ENCODE results near the gene EFNA3.
A peak's percentile ranks its signal among the peaks of the same experiment; 100 is the strongest.

EFNA3 gene

DNA sequence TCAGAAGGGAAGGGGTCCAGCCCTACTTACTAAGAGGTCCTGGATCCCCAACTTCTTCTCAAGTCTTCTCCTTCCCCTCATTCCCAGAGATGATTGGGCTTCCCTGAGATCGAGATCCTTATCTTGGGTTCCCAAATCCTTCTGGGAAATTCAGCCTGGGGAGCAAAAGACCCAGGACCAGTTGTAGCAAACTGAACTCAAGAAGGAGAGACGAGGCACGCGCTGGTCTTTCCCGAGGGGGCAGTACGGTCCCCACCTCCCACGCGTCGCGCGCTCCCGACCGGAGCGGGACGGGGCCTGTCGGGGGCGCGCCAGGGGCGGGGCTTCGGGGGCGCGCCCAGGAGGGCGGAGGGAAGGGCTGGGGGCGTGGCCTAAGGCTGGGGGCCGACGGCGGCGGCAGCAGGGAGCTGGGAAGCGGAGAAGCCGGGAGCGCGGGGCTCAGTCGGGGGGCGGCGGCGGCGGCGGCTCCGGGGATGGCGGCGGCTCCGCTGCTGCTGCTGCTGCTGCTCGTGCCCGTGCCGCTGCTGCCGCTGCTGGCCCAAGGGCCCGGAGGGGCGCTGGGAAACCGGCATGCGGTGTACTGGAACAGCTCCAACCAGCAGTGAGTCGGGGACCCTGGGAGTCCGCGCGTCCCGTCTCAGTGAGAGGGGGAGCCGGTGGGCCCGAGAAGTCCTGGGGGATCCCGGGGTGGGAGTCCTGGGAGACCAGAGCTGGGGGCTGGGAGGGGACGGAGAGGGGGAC is at the start of gene EFNA3:
Gene EFNA3 (plus strand): TSS at position 369 of the 741 bp plus-strand sequence. CDS start 105 bp downstream, at position 474.
- H3K9ac ChIP-seq (ENCODE audit: low read length), result peak within 1 kb of the TSS; percentile 30
- no peaks in the 10 kb centered on the region for H3K9me3 ChIP-seq (ENCODE audit: control insufficient read depth, low read length)
- peaks cover 61% of the 10 kb centered on the region for H3K4me1 ChIP-seq (ENCODE audit: control insufficient read depth, insufficient read depth, low read length)
- no peak within 1 kb of the TSS for H3K4me3 ChIP-seq (ENCODE audit: low read length)
- H3K36me3 ChIP-seq (ENCODE audit: control insufficient read depth, insufficient read depth, low read length), result no peaks in the 10 kb centered on the region
- H3K27me3 ChIP-seq (ENCODE audit: control insufficient read depth, insufficient read depth, low read length), result peaks cover 47% of the 10 kb centered on the region

GRCh38 chr1:155029513-155030242 is 49.0 kb upstream of the EFNA3 start:
- Histone ChIP-seq H3K4me3 (ENCODE audit: low read length) (no peak overlapping the region), H3K9me3 (ENCODE audit: control insufficient read depth, low read length) (no peaks in the 10 kb centered on the region), H3K4me1 (ENCODE audit: control insufficient read depth, insufficient read depth, low read length) (no peaks in the 10 kb centered on the region), H3K27me3 (ENCODE audit: control insufficient read depth, insufficient read depth, low read length) (peaks cover 6% of the 10 kb centered on the region), H3K36me3 (ENCODE audit: control insufficient read depth, insufficient read depth, low read length) (no peaks in the 10 kb centered on the region), H3K9ac (ENCODE audit: low read length) (no peak overlapping the region)

DNA sequence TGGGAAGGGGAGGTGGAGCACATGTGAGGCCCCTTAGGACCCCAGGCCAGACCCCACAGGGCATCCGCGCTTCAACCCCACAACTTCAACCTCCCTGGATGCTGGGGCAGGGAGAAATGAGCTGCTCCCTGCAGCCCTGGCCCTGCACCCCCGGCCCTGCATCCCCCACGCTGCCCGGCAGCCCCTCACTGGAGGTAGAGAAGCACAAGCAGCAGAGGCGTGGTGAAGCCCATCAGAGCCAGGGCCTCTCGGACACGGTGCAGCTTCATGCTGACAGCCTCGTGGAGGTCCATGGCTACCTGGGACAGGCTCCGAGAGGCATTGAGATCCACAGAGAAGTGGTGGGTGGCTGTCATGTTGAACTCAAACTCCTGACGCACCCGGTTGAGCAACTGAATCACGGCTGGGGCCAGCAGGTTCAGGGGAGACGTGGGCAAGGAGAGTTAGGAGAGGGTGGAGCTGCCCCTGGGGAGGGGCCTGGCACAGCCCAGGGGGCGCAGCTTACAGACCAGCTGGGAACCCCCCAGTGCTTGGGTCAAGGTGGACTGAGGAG is 48.3 kb upstream of the EFNA3 start:
- Histone ChIP-seq H3K9ac (ENCODE audit: low read length) (no peak overlapping the region), H3K4me1 (ENCODE audit: control insufficient read depth, insufficient read depth, low read length) (no peaks in the 10 kb centered on the region), H3K27me3 (ENCODE audit: control insufficient read depth, insufficient read depth, low read length) (peaks cover 6% of the 10 kb centered on the region), H3K4me3 (ENCODE audit: low read length) (no peak overlapping the region), H3K9me3 (ENCODE audit: control insufficient read depth, low read length) (no peaks in the 10 kb centered on the region), H3K36me3 (ENCODE audit: control insufficient read depth, insufficient read depth, low read length) (no peaks in the 10 kb centered on the region)

GRCh38 chr1:155030899-155031298 is 47.7 kb upstream of the EFNA3 start:
- Histone ChIP-seq H3K27me3 (ENCODE audit: control insufficient read depth, insufficient read depth, low read length) (peaks cover 6% of the 10 kb centered on the region), H3K9me3 (ENCODE audit: control insufficient read depth, low read length) (no peaks in the 10 kb centered on the region), H3K9ac (ENCODE audit: low read length) (no peak overlapping the region), H3K36me3 (ENCODE audit: control insufficient read depth, insufficient read depth, low read length) (no peaks in the 10 kb centered on the region), H3K4me3 (ENCODE audit: low read length) (no peak overlapping the region), H3K4me1 (ENCODE audit: control insufficient read depth, insufficient read depth, low read length) (no peaks in the 10 kb centered on the region)

DNA sequence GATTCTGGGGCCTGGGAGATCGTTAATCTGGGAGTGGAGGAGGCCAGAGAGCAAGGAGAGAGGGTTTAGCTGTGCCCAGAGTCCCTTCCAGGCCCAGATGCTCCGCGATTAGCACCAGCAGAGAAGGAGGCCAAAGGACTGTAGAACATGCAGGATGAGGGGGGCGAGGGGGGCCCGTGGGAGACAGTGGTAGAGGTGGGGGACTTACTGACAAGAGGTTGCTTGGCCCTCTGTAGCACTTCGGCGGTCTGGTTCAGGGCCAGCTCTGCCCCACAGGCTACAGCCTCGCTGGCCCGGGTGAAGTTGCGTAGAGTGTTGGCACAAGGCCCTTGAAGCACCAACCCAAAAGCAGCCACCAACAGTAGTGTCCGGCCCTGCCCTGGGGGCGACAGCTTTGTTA is 45.8 kb upstream of the EFNA3 start:
- no peaks in the 10 kb centered on the region for H3K9me3 ChIP-seq (ENCODE audit: control insufficient read depth, low read length)
- no peak overlapping the region for H3K4me3 ChIP-seq (ENCODE audit: low read length)
- H3K27me3 ChIP-seq (ENCODE audit: control insufficient read depth, insufficient read depth, low read length), result peaks cover 6% of the 10 kb centered on the region
- H3K4me1 ChIP-seq (ENCODE audit: control insufficient read depth, insufficient read depth, low read length), result peaks cover 5% of the 10 kb centered on the region
- H3K36me3 ChIP-seq (ENCODE audit: control insufficient read depth, insufficient read depth, low read length), result no peaks in the 10 kb centered on the region
- no peak overlapping the region for H3K9ac ChIP-seq (ENCODE audit: low read length)

GRCh38 chr1:155033524-155033923 is 45.1 kb upstream of the EFNA3 start, which contains the start of the genes DCST1 and DCST2:
Gene DCST1, plus strand, starts transcription at chr1:155033824. Its CDS starts 213 bp downstream, at chr1:155034037.
Gene DCST2, minus strand, starts transcription at chr1:155033781. Its CDS starts 80 bp downstream, at chr1:155033701.
- Histone ChIP-seq H3K36me3 (ENCODE audit: control insufficient read depth, insufficient read depth, low read length) (no peaks in the 10 kb centered on the region), H3K9ac (ENCODE audit: low read length) (no peak within 1 kb of the TSS), H3K9me3 (ENCODE audit: control insufficient read depth, low read length) (no peaks in the 10 kb centered on the region), H3K4me3 (ENCODE audit: low read length) (no peak within 1 kb of the TSS), H3K27me3 (ENCODE audit: control insufficient read depth, insufficient read depth, low read length) (peaks cover 6% of the 10 kb centered on the region), H3K4me1 (ENCODE audit: control insufficient read depth, insufficient read depth, low read length) (peaks cover 12% of the 10 kb centered on the region)

GRCh38 chr1:155034318-155035208 is 44.1 kb upstream of the EFNA3 start:
- H3K4me1 ChIP-seq (ENCODE audit: control insufficient read depth, insufficient read depth, low read length), result peaks cover 22% of the 10 kb centered on the region
- no peak overlapping the region for H3K9ac ChIP-seq (ENCODE audit: low read length)

DNA sequence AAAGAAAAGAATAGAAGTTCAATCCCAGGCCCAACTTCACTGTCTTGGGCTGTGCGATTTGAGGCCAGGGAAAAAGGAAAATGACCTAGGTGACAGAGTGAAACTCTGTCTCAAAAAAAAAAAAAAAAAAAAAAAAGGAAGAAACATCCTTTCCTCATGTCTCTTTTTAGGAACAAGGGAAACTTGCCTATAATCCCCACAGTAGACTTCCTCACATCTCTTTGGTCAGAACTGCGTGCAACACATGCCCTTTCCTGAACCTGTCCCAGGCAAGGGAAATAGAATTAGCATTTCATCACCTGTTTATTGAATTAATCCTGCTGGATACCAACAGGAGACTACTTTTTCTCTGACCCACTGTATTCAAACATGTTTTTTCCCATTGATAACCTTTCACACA is 42.7 kb upstream of the EFNA3 start:
- Histone ChIP-seq H3K4me1 (ENCODE audit: control insufficient read depth, insufficient read depth, low read length) (peaks cover 22% of the 10 kb centered on the region), H3K9me3 (ENCODE audit: control insufficient read depth, low read length) (no peaks in the 10 kb centered on the region), H3K4me3 (ENCODE audit: low read length) (no peak overlapping the region), H3K9ac (ENCODE audit: low read length) (no peak overlapping the region), H3K27me3 (ENCODE audit: control insufficient read depth, insufficient read depth, low read length) (no peaks in the 10 kb centered on the region), H3K36me3 (ENCODE audit: control insufficient read depth, insufficient read depth, low read length) (no peaks in the 10 kb centered on the region)

More at GRCh38 chr1:155034318-155035208, 44.1 kb upstream of the EFNA3 start:
- H3K36me3 ChIP-seq (ENCODE audit: control insufficient read depth, insufficient read depth, low read length), result no peaks in the 10 kb centered on the region
- H3K9me3 ChIP-seq (ENCODE audit: control insufficient read depth, low read length), result no peaks in the 10 kb centered on the region
- no peaks in the 10 kb centered on the region for H3K27me3 ChIP-seq (ENCODE audit: control insufficient read depth, insufficient read depth, low read length)
- H3K4me3 ChIP-seq (ENCODE audit: low read length), result no peak overlapping the region

GRCh38 chr1:155037043-155037442 is 41.6 kb upstream of the EFNA3 start:
- H3K9ac ChIP-seq (ENCODE audit: low read length), result no peak overlapping the region
- H3K4me3 ChIP-seq (ENCODE audit: low read length), result no peak overlapping the region

DNA sequence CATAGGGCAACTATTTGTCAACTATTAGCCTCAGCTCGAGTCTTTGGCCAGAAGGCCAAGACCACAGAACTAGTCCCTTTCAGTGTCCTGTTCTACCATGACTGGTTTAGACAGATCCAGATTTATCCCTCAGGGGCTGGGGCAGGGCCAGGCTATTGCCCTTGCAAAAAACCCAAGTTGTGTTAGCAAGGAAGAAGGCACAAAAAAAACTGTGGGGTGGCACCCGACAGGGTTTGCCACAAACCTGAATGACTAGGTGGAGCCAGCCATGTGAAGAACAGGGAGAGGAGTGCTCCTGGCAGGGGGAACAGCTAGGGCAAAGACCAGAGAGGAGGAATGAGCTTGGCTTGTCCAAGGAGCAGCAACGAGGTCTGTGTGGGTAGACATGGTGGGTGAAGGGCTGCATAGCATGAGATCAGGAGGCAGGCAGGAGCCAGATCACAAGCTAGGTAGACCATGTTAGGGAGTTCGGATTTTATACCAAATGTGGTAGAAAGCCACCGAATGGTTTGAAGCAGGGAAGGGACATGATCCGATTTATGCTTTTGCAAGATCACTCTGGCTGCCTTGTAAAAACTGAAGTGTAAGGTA is 40.7 kb upstream of the EFNA3 start:
- Histone ChIP-seq H3K4me3 (ENCODE audit: low read length) (no peak overlapping the region), H3K9me3 (ENCODE audit: control insufficient read depth, low read length) (no peaks in the 10 kb centered on the region), H3K9ac (ENCODE audit: low read length) (no peak overlapping the region), H3K4me1 (ENCODE audit: control insufficient read depth, insufficient read depth, low read length) (peaks cover 29% of the 10 kb centered on the region), H3K27me3 (ENCODE audit: control insufficient read depth, insufficient read depth, low read length) (no peaks in the 10 kb centered on the region), H3K36me3 (ENCODE audit: control insufficient read depth, insufficient read depth, low read length) (no peaks in the 10 kb centered on the region)

More at GRCh38 chr1:155037043-155037442, 41.6 kb upstream of the EFNA3 start:
- Histone ChIP-seq H3K36me3 (ENCODE audit: control insufficient read depth, insufficient read depth, low read length) (no peaks in the 10 kb centered on the region), H3K9me3 (ENCODE audit: control insufficient read depth, low read length) (no peaks in the 10 kb centered on the region), H3K4me1 (ENCODE audit: control insufficient read depth, insufficient read depth, low read length) (peaks cover 22% of the 10 kb centered on the region), H3K27me3 (ENCODE audit: control insufficient read depth, insufficient read depth, low read length) (no peaks in the 10 kb centered on the region)

DNA sequence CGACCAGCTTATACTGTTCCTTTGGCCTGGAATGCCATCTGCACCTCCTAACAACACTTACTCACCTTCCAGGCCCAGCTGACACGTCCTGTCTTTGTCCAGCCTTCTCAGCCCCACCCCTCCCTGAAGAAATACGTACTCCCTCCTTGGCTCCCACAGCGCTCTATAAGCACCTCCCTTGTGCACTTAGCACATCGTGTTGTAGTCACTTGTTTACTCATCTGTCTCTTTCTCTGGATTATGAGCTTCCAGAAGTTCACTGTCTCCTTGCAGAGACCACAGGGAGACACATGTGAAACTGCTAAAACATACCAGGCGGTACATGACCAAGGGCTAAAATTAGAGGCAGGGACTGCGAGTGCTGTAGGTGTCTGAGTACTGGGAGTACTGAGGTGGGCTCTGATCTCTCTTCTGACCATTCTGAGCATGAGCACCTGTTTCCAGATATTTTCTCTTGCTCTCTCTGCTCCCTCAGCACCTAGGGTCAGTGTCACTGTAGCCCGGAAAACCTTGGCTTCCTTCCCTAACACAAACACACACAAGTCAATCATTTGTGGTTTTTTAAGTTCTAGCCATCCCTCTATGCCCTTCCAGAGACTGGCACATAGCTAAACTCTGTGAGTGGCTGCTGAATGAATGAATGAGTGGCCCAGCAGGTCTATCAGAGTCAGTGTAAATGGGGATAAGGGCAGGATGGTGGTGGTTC is 39.9 kb upstream of the EFNA3 start:
- Histone ChIP-seq H3K9me3 (ENCODE audit: control insufficient read depth, low read length) (no peaks in the 10 kb centered on the region), H3K4me3 (ENCODE audit: low read length) (no peak overlapping the region), H3K27me3 (ENCODE audit: control insufficient read depth, insufficient read depth, low read length) (no peaks in the 10 kb centered on the region), H3K9ac (ENCODE audit: low read length) (peak overlapping the region; percentile 24), H3K36me3 (ENCODE audit: control insufficient read depth, insufficient read depth, low read length) (no peaks in the 10 kb centered on the region), H3K4me1 (ENCODE audit: control insufficient read depth, insufficient read depth, low read length) (peaks cover 37% of the 10 kb centered on the region)
